K562 (cell line): Measurements from ENCODE around the gene LMAN1.

Source experiments
- ERF ChIP-seq: fragments of 450-650 bp; formaldehyde crosslinking; IDR thresholded peaks from 2 replicates; pipeline ENCODE4 v1.4.0; 2020; ENCODE audit warnings: mild to moderate bottlenecking, mixed read lengths
- GATAD2B ChIP-seq: fragments of 450-650 bp; IDR thresholded peaks from 2 replicates; pipeline ENCODE4 v1.6.1; 2017; ENCODE audit warnings: mild to moderate bottlenecking, borderline replicate concordance
- IRF2 ChIP-seq: sonication (generic); formaldehyde crosslinking; IDR thresholded peaks from 2 replicates; pipeline ENCODE4 v1.8.1; 2022; ENCODE audit warnings: mild to moderate bottlenecking, missing genetic modification reagents
- JUND ChIP-seq, 2 experiments: IDR thresholded peaks; 2 replicates in 1 of 2; 3 replicates in 1 of 2; pipeline ENCODE4 v1.6.1; 2011; ENCODE audit warnings: borderline replicate concordance in 2 of 2, low read depth in 2 of 2, low read length in 2 of 2, improper control_type of control experiment in 1 of 2, missing biosample characterization in 1 of 2, missing genetic modification characterization in 1 of 2, missing genetic modification reagents in 1 of 2
- POLR3A ChIP-seq: IDR thresholded peaks from 2 replicates; pipeline ENCODE4 v1.6.1; 2011; ENCODE audit warnings: borderline replicate concordance, mild to moderate bottlenecking, moderate library complexity; ENCODE audit not compliant: insufficient read length, insufficient read depth; ENCODE audit errors: extremely low read depth
- TBP ChIP-seq: optimal IDR thresholded peaks from 2 replicates; pipeline ENCODE3; 2011; ENCODE audit warnings: low read depth, low read length, improper control_type of control experiment
- YBX1 ChIP-seq: fragments of 450-650 bp; IDR thresholded peaks from 2 replicates; pipeline ENCODE4 v1.7.1; 2016; ENCODE audit warnings: mild to moderate bottlenecking
- ZBTB49 ChIP-seq: sonication (generic); formaldehyde crosslinking; IDR thresholded peaks from 2 replicates; pipeline ENCODE4 v1.8.0; 2022; ENCODE audit warnings: missing genetic modification reagents, mild to moderate bottlenecking, borderline replicate concordance
- ZNF354B ChIP-seq: fragments of 250-450 bp; sonication (Bioruptor Pico); IDR thresholded peaks from 2 replicates; pipeline ENCODE4 v1.4.0; 2020
- ZNF740 ChIP-seq, 3 experiments: fragments of 200-800 bp in 1 of 3; sonication (Bioruptor generic) in 1 of 3; sonication (generic) in 1 of 3; formaldehyde crosslinking in 1 of 3; IDR thresholded peaks; 2 replicates each; pipeline versions ENCODE4 v1.6.1 to v1.8.0; 2016 to 2022; ENCODE audit warnings: mild to moderate bottlenecking in 2 of 3, missing compliant biosample characterization in 2 of 3, missing genetic modification characterization in 2 of 3, missing genetic modification reagents in 1 of 3
- TF ChIP-seq, protein P1 (sequence below), 3 experiments: IDR thresholded peaks in 2 of 3; conservative IDR thresholded peaks in 1 of 3; 2 replicates each; pipeline ENCODE4 v1.5.1; 2011 to 2012; ENCODE audit warnings: low read length in 3 of 3, mild to moderate bottlenecking in 3 of 3, control low read depth in 2 of 3, improper control_type of control experiment in 1 of 3, inconsistent platforms in 1 of 3, low read depth in 1 of 3, mixed read lengths in 1 of 3, moderate library complexity in 1 of 3; ENCODE audit not compliant: insufficient read depth in 2 of 3

DNA sequence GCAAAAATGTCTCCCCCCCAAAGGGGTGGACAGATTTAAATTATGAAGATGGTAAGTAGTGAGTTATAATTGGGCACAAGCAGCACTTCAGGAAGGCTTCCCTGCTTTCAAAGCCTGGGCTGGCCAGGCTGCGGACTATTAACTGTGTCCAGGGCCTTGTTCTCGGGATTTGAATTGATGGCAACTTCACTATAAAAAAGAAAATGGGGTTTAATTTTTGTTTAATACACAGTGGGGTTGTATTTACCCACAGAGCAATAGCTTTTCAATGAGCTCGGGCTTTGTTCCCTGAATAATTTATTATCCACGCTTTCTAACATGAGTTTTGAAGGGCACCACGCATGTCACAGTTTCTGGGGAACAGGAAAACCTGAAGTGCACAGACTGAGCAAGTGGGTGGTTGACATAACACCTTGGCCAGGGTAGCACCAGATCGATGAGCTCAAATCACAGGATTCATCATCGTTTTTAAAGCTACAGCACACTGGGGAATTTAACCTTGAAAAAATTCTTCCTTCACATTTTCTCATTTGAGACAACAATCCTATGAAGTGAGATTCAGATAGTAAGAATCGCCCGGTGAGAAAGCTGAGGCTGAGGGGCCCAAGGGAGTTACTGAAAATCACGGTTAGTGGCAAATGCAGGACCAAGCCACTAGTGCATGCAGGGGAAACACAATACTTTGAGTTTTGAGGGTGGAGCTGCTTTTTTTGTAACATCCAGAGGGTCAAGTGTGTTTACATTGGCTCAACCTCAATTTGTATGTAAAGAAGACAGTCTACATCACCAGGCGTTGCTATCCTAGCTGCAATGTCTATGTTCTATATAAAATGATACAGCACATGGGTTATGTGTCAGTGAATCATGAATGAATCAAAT is 28.9 kb upstream of the LMAN1 start:
- TF ChIP-seq IRF2 (no peak), JUND (IDR thresholded peaks at IDR 0.05; ENCODE audit: borderline replicate concordance, low read depth, low read length) (no peak), JUND (tag; IDR thresholded peaks at IDR 0.05; ENCODE audit: borderline replicate concordance, low read depth, low read length) (no peak), TBP (no peak), ZBTB49 (CRISPR knock-in tag) (no peak), YBX1 (no peak), POLR3A (no peak), ERF (no peak), ZNF354B (CRISPR knock-in tag) (no peak), ZNF740 (CRISPR knock-in tag; IDR thresholded peaks at IDR 0.05) (no peak), ZNF740 (tag; IDR thresholded peaks at IDR 0.05) (no peak), GATAD2B (no peak)
- TF ChIP-seq, protein P1, sequence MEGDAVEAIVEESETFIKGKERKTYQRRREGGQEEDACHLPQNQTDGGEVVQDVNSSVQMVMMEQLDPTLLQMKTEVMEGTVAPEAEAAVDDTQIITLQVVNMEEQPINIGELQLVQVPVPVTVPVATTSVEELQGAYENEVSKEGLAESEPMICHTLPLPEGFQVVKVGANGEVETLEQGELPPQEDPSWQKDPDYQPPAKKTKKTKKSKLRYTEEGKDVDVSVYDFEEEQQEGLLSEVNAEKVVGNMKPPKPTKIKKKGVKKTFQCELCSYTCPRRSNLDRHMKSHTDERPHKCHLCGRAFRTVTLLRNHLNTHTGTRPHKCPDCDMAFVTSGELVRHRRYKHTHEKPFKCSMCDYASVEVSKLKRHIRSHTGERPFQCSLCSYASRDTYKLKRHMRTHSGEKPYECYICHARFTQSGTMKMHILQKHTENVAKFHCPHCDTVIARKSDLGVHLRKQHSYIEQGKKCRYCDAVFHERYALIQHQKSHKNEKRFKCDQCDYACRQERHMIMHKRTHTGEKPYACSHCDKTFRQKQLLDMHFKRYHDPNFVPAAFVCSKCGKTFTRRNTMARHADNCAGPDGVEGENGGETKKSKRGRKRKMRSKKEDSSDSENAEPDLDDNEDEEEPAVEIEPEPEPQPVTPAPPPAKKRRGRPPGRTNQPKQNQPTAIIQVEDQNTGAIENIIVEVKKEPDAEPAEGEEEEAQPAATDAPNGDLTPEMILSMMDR (IDR thresholded peaks at IDR 0.05 in 2 of 3, conservative IDR thresholded peaks at IDR 0.05 in 1 of 3; ENCODE audit: insufficient read depth in 2 of 3, low read depth in 1 of 3, low read length in 3 of 3): no peak
